Keratinocyte (primary cell): ENCODE data around the gene SCN2B. TPM values are rescaled to one million over a fixed set of nuclear protein-coding genes. Genes with fewer than 3 reads are reported as not detected.
A peak's percentile ranks its signal among the peaks of the same experiment; 100 is the strongest.

Source experiments
- DNase-seq: peaks from one replicate; pipeline ENCODE4 v3.0.0-alpha.2; 2011; ENCODE audit warnings: low read depth, missing footprints, low spot score
- FAIRE-seq: peaks from 2 replicates; lab custom pipeline; 2011; peaks lifted over from hg19 to GRCh38; lab: Jason Lieb, UNC
- H2AFZ ChIP-seq: 2 replicates; pipeline ENCODE4 v1.6.0; 2012; ENCODE audit warnings: low read length, control low read depth, inconsistent platforms; ENCODE audit not compliant: control insufficient read depth
- H3K27ac ChIP-seq: 2 replicates; pipeline ENCODE4 v1.5.1; 2011; ENCODE audit warnings: low read length; ENCODE audit not compliant: control insufficient read depth, insufficient read depth
- H3K27me3 ChIP-seq: 3 replicates; pipeline ENCODE4 v1.6.0; 2011; ENCODE audit warnings: low read length; ENCODE audit not compliant: control insufficient read depth, insufficient read depth; ENCODE audit errors: extremely low read depth
- H3K36me3 ChIP-seq, 2 experiments: 2 replicates in 1 of 2; 3 replicates in 1 of 2; pipeline ENCODE4 v1.5.1; 2011; ENCODE audit warnings: low read length in 2 of 2, mild to moderate bottlenecking in 1 of 2; ENCODE audit not compliant: control insufficient read depth in 2 of 2, insufficient read depth in 2 of 2; ENCODE audit errors: extremely low read depth in 1 of 2
- H3K4me1 ChIP-seq: 3 replicates; pipeline ENCODE4 v1.5.1; 2011; ENCODE audit warnings: low read length; ENCODE audit not compliant: control insufficient read depth, insufficient read depth; ENCODE audit errors: extremely low read depth
- H3K4me2 ChIP-seq: 3 replicates; pipeline ENCODE4 v1.6.0; 2011; ENCODE audit warnings: low read depth, low read length; ENCODE audit not compliant: control insufficient read depth, insufficient read depth; ENCODE audit errors: extremely low read depth
- H3K4me3 ChIP-seq, 3 experiments: fragments of 200-600 bp in 1 of 3; sonication (generic) in 1 of 3; 2 replicates in 2 of 3; 3 replicates in 1 of 3; pipeline ENCODE4 v1.5.1; 2011 to 2016; ENCODE audit warnings: low read length in 3 of 3, mild to moderate bottlenecking in 3 of 3, control low read depth in 2 of 3, inconsistent platforms in 1 of 3, low read depth in 1 of 3, mixed read lengths in 1 of 3, mixed run types in 1 of 3, moderate library complexity in 1 of 3; ENCODE audit not compliant: control insufficient read depth in 2 of 3, insufficient read depth in 2 of 3; ENCODE audit errors: extremely low read depth in 1 of 3
- H3K79me2 ChIP-seq: 2 replicates; pipeline ENCODE4 v1.6.0; 2012; ENCODE audit warnings: low read length; ENCODE audit not compliant: control insufficient read depth, insufficient read depth
- H3K9ac ChIP-seq: 3 replicates; pipeline ENCODE4 v1.6.0; 2011; ENCODE audit warnings: low read length; ENCODE audit not compliant: control insufficient read depth, insufficient read depth; ENCODE audit errors: extremely low read depth
- H3K9me1 ChIP-seq: 3 replicates; pipeline ENCODE4 v1.6.0; 2011; ENCODE audit warnings: low read length; ENCODE audit not compliant: control insufficient read depth, insufficient read depth; ENCODE audit errors: extremely low read depth
- H3K9me3 ChIP-seq: 2 replicates; pipeline ENCODE4 v1.5.1; 2012; ENCODE audit warnings: low read depth, low read length; ENCODE audit not compliant: control insufficient read depth
- H4K20me1 ChIP-seq: 3 replicates; pipeline ENCODE4 v1.6.0; 2011; ENCODE audit warnings: low read length; ENCODE audit not compliant: control insufficient read depth, insufficient read depth; ENCODE audit errors: extremely low read depth
- CTCF ChIP-seq, 3 experiments: IDR thresholded peaks in 1 of 3; conservative IDR thresholded peaks in 1 of 3; optimal IDR thresholded peaks in 1 of 3; 2 replicates in 2 of 3; 3 replicates in 1 of 3; pipeline versions ENCODE3 to v1.5.1; 2011; ENCODE audit warnings: low read length in 3 of 3, mild to moderate bottlenecking in 3 of 3, moderate library complexity in 2 of 3, control low read depth in 1 of 3, inconsistent platforms in 1 of 3; ENCODE audit not compliant: insufficient read depth in 2 of 3; ENCODE audit errors: extremely low read depth in 1 of 3
- EZH2 ChIP-seq: IDR thresholded peaks from one replicate; pipeline ENCODE4 v1.6.1; 2012; ENCODE audit warnings: inconsistent platforms, mild to moderate bottlenecking, low read length, moderate library complexity
- dilution Hi-C: fragments of 300-500 bp; cut with MboI; formaldehyde crosslinking; loops from one replicate; pipeline ENCODE4 v1.7.0; 2020; ENCODE audit warnings: low sequenced_read_pairs; ENCODE audit not compliant: extremely low pct_ligation_motif_present
- polyA plus RNA-seq, 5 experiments: library from polyadenylated mRNA; depleted of rRNA in 3 of 5; stranded (reverse) in 3 of 5; stranded (forward) in 1 of 5; unstranded in 1 of 5; fragments of >200 nt; gene quantifications; 1 replicate in 1 of 5; 2 replicates in 3 of 5; 3 replicates in 1 of 5; pipeline versions ENCODE4 v1.2.1 to v1.2.3, GENCODE V29; 2011 to 2012; ENCODE audit warnings: missing spikeins in 2 of 5, low read depth in 1 of 5, low replicate concordance in 1 of 5

The SCN2B gene
- polyA plus RNA-seq, 1 donor (not counting 4 experiments of a cell fraction or from before 2014, with no cell fraction given) = 0.56 TPM

- Histone ChIP-seq H3K9me1 (no peaks in the 10 kb centered on the region), H3K27me3 (no peaks in the 10 kb centered on the region), H3K4me3 (no peak overlapping the region), H3K9ac (no peak overlapping the region), H2AFZ (no peak overlapping the region), H4K20me1 (no peaks in the 10 kb centered on the region), H3K9me3 (no peaks in the 10 kb centered on the region), H3K79me2 (no peaks in the 10 kb centered on the region), H3K36me3 (no peaks in the 10 kb centered on the region), H3K4me1 (peaks cover 21% of the 10 kb centered on the region), H3K4me2 (no peak overlapping the region), H3K27ac (no peak overlapping the region)
- dilution Hi-C loops = no loop called here
- FAIRE-seq (peak; percentile 89), DNase-seq (no peak)
- no peak for TF ChIP-seq EZH2
These were observed 34.4 kb downstream of the SCN2B start for GRCh38 chr11:118142081-118142480.

GRCh38 chr11:118139578-118139977 lies 36.9 kb downstream of the SCN2B start:
- Histone ChIP-seq H3K36me3 (no peaks in the 10 kb centered on the region), H3K9ac (no peak overlapping the region), H2AFZ (no peak overlapping the region), H4K20me1 (no peaks in the 10 kb centered on the region), H3K4me2 (no peak overlapping the region), H3K27ac (no peak overlapping the region), H3K9me3 (no peaks in the 10 kb centered on the region), H3K79me2 (no peaks in the 10 kb centered on the region), H3K4me3 (no peak overlapping the region), H3K27me3 (peaks cover 4% of the 10 kb centered on the region), H3K4me1 (peaks cover 21% of the 10 kb centered on the region), H3K9me1 (no peaks in the 10 kb centered on the region)
- TF ChIP-seq EZH2 (no peak), CTCF (optimal IDR thresholded peaks at IDR 0.05 in 1 of 3, IDR thresholded peaks at IDR 0.05 in 1 of 3, conservative IDR thresholded peaks at IDR 0.05 in 1 of 3; ENCODE audit: extremely low read depth in 1 of 3, insufficient read depth in 2 of 3, low read length in 3 of 3) (no peak)
- dilution Hi-C loops = no loop called here
- FAIRE-seq (peak; percentile 13), DNase-seq (no peak)

- Histone ChIP-seq H3K9ac (no peak overlapping the region), H3K9me1 (no peaks in the 10 kb centered on the region), H3K27me3 (peaks cover 4% of the 10 kb centered on the region), H3K4me1 (peaks cover 21% of the 10 kb centered on the region), H3K27ac (no peak overlapping the region), H4K20me1 (no peaks in the 10 kb centered on the region), H2AFZ (no peak overlapping the region), H3K79me2 (no peaks in the 10 kb centered on the region), H3K36me3 (no peaks in the 10 kb centered on the region), H3K4me2 (no peak overlapping the region), H3K9me3 (no peaks in the 10 kb centered on the region), H3K4me3 (no peak overlapping the region)
- FAIRE-seq (no peak), DNase-seq (no peak)
- dilution Hi-C loops = no loop called here
- TF ChIP-seq EZH2 (no peak), CTCF (optimal IDR thresholded peaks at IDR 0.05 in 1 of 3, IDR thresholded peaks at IDR 0.05 in 1 of 3, conservative IDR thresholded peaks at IDR 0.05 in 1 of 3; ENCODE audit: extremely low read depth in 1 of 3, insufficient read depth in 2 of 3, low read length in 3 of 3) (no peak)
These were observed 37.5 kb downstream of the SCN2B start for GRCh38 chr11:118138839-118139420.
